Naive B cell (primary cell): ENCODE measurements around the gene C2CD3. TPM values are rescaled to one million over a fixed set of nuclear protein-coding genes. Genes with fewer than 3 reads are reported as not detected.
"Not testable (repeated sequence)": the region's sequence is repeated elsewhere in the genome, so short reads cannot be mapped to it uniquely, and the experiment has no call there.

Source experiments
- ATAC-seq, 2 donors: fragments of 150-1000 bp; cut with Tn5 transposase; 2 replicates each; pipeline ENCODE4 v1.10.0; 2021; ENCODE audit warnings: low read depth in 2 of 2, mild to moderate bottlenecking in 2 of 2, moderate library complexity in 2 of 2
- DNase-seq: peaks from one replicate; pipeline ENCODE4 v3.0.0; 2022
- H3K27ac Mint-ChIP-seq, 6 donors: one replicate each; pipeline ENCODE4 v1.8.0; 2020 to 2022; ENCODE audit warnings: mild to moderate bottlenecking in 6 of 6, mixed read lengths in 6 of 6, moderate library complexity in 5 of 6, inconsistent platforms in 2 of 6
- H3K27me3 Mint-ChIP-seq, 3 donors: one replicate each; pipeline ENCODE4 v1.8.0; 2021 to 2022; ENCODE audit warnings: mixed read lengths in 3 of 3, mild to moderate bottlenecking in 1 of 3
- H3K36me3 Mint-ChIP-seq, 2 donors: one replicate each; pipeline ENCODE4 v1.8.0; 2020 to 2022; ENCODE audit warnings: mixed read lengths in 2 of 2, inconsistent platforms in 1 of 2, mild to moderate bottlenecking in 1 of 2
- H3K4me1 Mint-ChIP-seq, 3 donors: one replicate each; pipeline ENCODE4 v1.8.0; 2020 to 2022; ENCODE audit warnings: mixed read lengths in 3 of 3, inconsistent platforms in 1 of 3, mild to moderate bottlenecking in 1 of 3, moderate library complexity in 1 of 3
- H3K4me3 Mint-ChIP-seq, 8 donors: one replicate each; pipeline ENCODE4 v1.8.0; 2020 to 2022; ENCODE audit warnings: mild to moderate bottlenecking in 8 of 8, mixed read lengths in 8 of 8, moderate library complexity in 8 of 8, inconsistent platforms in 2 of 8
- H3K9me3 Mint-ChIP-seq, 7 donors: one replicate each; pipeline ENCODE4 v1.8.0; 2020 to 2022; ENCODE audit warnings: mixed read lengths in 7 of 7, mild to moderate bottlenecking in 5 of 7, inconsistent platforms in 2 of 7, moderate library complexity in 1 of 7
- polyA plus RNA-seq, 6 donors: library from polyadenylated mRNA; unstranded; fragments of 300-500 nt; fragmentation: Illumina TruSeq; gene quantifications; one replicate each; pipeline ENCODE4 v1.2.3, GENCODE V29; 2021; ENCODE audit warnings: low read depth in 6 of 6

Gene C2CD3
- polyA plus RNA-seq, 6 donors from 2014 or later = 4.6 to 22.2 (median 9.9) TPM

DNA sequence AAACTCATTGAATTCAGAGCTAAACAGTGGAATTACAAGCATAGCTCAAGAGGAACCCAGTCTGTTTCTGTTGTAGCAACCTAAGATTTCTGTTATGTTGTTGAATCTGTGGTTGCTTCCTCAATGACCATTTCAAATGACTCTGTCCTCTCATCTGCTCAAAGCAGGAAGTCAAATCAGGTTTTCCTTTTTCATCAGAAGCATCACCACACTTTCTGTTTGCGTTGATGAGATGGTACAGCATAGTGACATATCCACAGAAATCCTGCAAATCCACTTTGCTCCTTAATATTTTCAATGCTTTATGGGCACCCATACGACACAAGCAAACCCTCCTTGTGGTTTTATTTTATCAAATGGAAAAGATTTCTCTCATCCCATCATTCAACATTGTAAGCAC is 175.6 kb downstream of the C2CD3 start:
- DNase-seq = peak; percentile 79
- Mint-ChIP-seq H3K4me1 (peaks cover 36 to 91% (median 70%) of the 10 kb centered on the region in 3 donors), H3K9me3 (peaks cover 0 to 4% (median 0%) of the 10 kb centered on the region in 7 donors), H3K4me3 (peak overlapping the region in 7 of 8 donors; percentile 42 to 80 (median 65)), H3K27ac (peak overlapping the region; percentile 97 to 100 (median 99)), H3K36me3 (no peaks in the 10 kb centered on the region), H3K27me3 (no peaks in the 10 kb centered on the region)
- ATAC-seq = peak; percentile 76

DNA sequence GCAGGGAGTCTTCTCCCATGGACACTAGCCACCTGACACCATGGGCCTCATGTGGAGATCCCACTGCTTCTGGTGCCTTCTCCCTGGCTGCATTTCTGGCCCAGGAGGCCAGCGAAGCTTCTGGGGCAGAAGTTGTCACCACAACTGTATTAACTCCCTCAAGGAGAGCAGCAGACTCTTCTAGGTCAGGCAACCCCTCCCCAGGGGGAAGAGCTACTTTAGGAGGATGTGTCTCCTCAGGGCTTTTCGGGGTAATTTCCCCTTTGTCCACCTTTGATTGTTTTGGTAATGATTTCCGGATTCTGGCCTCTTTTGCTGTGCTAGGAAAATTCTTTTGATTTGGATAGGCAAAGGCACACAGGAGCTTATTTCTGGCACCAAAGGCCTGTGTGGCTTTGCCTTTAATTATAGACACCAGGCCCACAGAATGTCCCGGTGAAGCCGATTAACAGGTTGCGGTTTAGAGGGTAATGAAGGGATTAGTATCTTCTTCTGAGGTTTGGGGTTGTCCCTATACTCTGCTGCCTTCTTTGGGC is 179.3 kb downstream of the C2CD3 start:
- DNase-seq (no peak), ATAC-seq (peak in 1 of 2 donors; percentile 18)
- no peaks in the 10 kb centered on the region for H3K36me3 Mint-ChIP-seq
- peak overlapping the region in 3 of 8 donors; percentile 16 to 23 (median 21) for H3K4me3 Mint-ChIP-seq
- peaks cover 24 to 63% (median 52%) of the 10 kb centered on the region in 3 donors for H3K4me1 Mint-ChIP-seq
- no peaks in the 10 kb centered on the region for H3K27me3 Mint-ChIP-seq
- H3K27ac Mint-ChIP-seq = peak overlapping the region; percentile 18 to 99 (median 90)
- no peaks in the 10 kb centered on the region for H3K9me3 Mint-ChIP-seq

DNA sequence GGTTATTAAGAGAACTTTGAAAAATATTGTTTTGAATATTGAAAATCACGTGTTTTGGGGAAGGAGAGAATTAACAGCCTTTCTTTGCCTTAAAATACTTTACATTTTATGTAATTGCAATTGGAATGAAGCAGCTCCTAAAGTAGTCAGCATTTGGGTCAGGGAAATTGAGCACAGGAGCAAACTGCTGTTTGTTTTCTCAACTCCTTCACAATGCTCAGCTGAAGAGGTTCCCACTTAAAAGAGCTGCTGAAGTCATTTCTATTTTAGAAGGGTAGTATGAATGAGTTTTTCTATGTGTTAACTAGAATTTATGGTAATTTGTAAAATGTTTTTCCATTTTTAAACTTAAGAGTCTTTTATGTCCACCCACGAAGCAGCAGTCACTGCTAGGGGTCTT is 180.1 kb downstream of the C2CD3 start:
- ATAC-seq = no peak
- Mint-ChIP-seq H3K4me1 (peaks cover 20 to 56% (median 43%) of the 10 kb centered on the region in 3 donors), H3K9me3 (no peaks in the 10 kb centered on the region), H3K4me3 (peak overlapping the region in 2 of 8 donors; percentile 16 to 44), H3K36me3 (no peaks in the 10 kb centered on the region), H3K27me3 (no peaks in the 10 kb centered on the region), H3K27ac (peak overlapping the region in 5 of 6 donors; percentile 36 to 99 (median 74))
- no peak for DNase-seq

DNA sequence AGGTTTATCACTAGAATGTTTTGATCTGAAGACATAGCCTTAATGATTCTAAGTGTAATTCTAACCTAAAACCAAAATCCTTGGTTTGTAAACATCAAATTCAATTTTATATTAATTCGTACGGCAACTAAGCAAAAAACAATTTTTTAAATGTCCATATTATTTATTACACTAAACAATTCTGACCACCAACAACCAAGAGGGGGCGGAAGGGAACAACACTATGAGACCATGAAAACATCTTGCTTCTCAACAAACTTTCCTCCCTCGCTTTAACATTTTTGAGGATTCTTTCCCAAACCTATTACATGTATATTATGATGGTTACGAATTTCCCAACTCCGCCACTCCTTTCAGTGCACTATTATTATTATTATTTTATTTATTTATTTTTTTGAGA is 181.6 kb downstream of the C2CD3 start:
- Mint-ChIP-seq H3K9me3 (no peaks in the 10 kb centered on the region), H3K27ac (peak overlapping the region in 2 of 6 donors; percentile 9 to 74), H3K4me3 (peak overlapping the region in 1 of 8 donors; percentile 21), H3K36me3 (no peaks in the 10 kb centered on the region), H3K27me3 (no peaks in the 10 kb centered on the region), H3K4me1 (peaks cover 18 to 47% (median 32%) of the 10 kb centered on the region in 3 donors)
- ATAC-seq = no peak
- DNase-seq = no peak

DNA sequence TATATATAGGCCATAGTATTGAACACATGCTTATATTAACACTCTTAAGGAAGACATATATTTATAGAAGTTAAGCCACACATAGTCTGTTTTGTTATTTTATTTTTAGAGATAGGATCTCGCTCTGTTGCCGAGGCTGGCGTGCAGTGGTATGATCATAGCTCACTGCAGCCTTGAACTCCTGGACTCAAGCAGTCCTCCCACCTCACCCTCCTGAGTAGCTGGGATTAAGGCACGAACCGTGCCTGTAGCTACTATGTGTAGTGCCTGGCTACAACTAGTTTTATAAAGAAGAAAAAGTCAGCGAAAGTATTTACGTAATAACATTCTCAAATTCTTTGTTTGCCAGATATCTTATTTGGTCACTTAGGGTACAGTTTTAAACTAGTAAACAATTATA is 182.6 kb downstream of the C2CD3 start:
- peak overlapping the region in 2 of 6 donors; percentile 33 to 66 for H3K27ac Mint-ChIP-seq

DNA sequence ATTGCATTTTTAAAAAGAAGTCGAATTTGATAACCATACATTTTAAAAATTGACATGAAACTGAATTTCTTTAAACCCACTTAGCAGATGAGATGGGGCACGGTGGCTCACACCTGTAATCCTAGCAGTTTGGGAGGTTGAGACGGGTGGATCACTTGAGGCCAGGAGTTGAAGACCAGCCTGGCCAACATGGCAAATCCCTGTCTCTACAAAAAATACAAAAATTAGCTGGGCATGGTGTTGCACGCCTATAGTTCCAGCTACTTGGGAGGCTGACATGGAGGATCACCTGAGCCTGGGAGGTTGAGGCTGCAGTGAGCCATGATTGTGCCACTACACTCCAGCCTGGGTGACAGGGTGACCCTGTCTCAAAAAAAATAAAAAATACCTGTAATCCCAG is 185.1 kb downstream of the C2CD3 start:
- not testable (repeated sequence) for DNase-seq, ATAC-seq, H3K27me3 Mint-ChIP-seq, H3K9me3 Mint-ChIP-seq, H3K4me3 Mint-ChIP-seq
- Mint-ChIP-seq H3K4me1 (peaks cover 29 to 36% (median 34%) of the 10 kb centered on the region in 3 donors), H3K27ac (peak overlapping the region in 1 of 6 donors; percentile 75), H3K36me3 (peaks cover 14 to 25% of the 10 kb centered on the region in 2 donors)

More for the DNA sequence above, 182.6 kb downstream of the C2CD3 start:
- ATAC-seq (no peak), DNase-seq (no peak)
- H3K9me3 Mint-ChIP-seq = no peaks in the 10 kb centered on the region
- H3K27me3 Mint-ChIP-seq = no peaks in the 10 kb centered on the region
- H3K4me3 Mint-ChIP-seq = no peak overlapping the region
- peaks cover 27 to 49% (median 36%) of the 10 kb centered on the region in 3 donors for H3K4me1 Mint-ChIP-seq
- H3K36me3 Mint-ChIP-seq = peaks cover 0 to under 1% of the 10 kb centered on the region in 2 donors

GRCh38 chr11:73983741-73984538 is 186.9 kb downstream of the C2CD3 start:
- Mint-ChIP-seq H3K4me3 (peak overlapping the region; percentile 91 to 100 (median 98)), H3K27me3 (no peaks in the 10 kb centered on the region), H3K4me1 (peaks cover 43 to 52% (median 45%) of the 10 kb centered on the region in 3 donors), H3K36me3 (peaks cover 23 to 33% of the 10 kb centered on the region in 2 donors), H3K9me3 (no peaks in the 10 kb centered on the region), H3K27ac (peak overlapping the region; percentile 99 to 100 (median 100))
- no peak for ATAC-seq
- no peak for DNase-seq

DNA sequence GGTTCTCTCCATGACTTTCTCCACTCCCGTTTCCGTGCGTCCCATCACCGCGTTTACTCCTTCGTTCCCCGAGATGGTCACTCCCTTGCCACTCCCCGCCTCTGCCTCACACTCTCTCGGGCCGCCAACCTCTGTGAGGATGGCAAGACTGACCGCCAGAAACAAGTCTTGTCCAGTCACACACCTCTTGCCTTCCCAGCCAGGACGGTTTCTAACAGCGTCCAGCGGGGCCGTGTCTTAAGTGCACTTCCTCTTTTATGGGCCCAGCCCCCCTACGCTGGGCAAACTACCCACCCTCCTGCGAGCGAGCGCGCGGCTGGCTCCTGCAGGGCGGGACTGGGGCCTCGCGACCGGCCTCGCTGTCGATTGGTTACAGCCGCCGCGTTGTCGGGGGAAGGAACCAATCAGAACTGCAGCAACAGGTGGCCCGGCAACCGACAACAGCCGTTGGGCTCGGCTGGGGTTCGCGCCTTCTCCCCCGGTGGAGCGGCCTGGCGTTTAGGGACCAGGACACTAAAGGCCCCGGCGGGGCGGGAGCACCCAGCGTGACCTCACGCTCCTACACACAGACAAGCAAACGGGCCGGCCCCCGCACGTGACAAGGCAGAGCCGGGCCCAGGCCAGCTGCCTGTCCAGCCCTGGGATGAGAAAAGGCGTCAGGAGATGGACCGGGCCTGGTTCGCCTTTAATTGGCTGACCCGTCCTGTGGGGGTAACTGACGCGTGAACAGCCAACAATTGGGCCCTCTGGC is 187.6 kb downstream of the C2CD3 start:
- Mint-ChIP-seq H3K36me3 (peaks cover 25 to 36% of the 10 kb centered on the region in 2 donors), H3K4me3 (peak overlapping the region; percentile 91 to 100 (median 98)), H3K27me3 (no peaks in the 10 kb centered on the region), H3K27ac (peak overlapping the region; percentile 99 to 100 (median 100)), H3K9me3 (no peaks in the 10 kb centered on the region), H3K4me1 (peaks cover 49 to 55% (median 51%) of the 10 kb centered on the region in 3 donors)
- ATAC-seq (peak; percentile 63 to 65), DNase-seq (peak; percentile 96)

DNA sequence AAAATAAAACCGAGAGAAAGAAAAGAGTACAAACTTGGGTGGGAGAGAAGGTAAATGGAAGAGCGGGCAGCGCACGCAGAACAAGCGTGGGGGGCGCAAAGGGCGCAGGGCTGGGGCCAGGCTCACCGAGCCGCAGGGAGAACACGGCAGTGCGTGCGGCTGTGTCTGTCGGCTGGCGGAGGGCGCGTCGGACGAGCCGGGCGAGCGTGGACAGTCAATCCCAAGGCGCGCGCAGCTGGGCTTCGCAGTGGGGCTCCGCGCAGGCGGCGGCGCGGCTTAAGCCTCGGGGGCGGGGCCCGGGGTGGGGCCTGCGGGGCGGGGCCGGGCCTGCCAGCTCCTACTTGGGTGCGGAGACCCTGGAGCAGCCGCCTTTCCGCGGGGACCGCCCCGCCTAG is 188.2 kb downstream of the C2CD3 start, which contains the start of gene UCP2:
TSS of gene UCP2 (minus strand) at position 249 of the 395 bp plus-strand sequence. CDS start 4,465 bp downstream, outside the sequence.
- peak within 1 kb of the TSS; percentile 91 to 100 (median 98) for H3K4me3 Mint-ChIP-seq
- H3K36me3 Mint-ChIP-seq = peaks cover 27 to 36% of the 10 kb centered on the region in 2 donors
- H3K9me3 Mint-ChIP-seq = no peaks in the 10 kb centered on the region
- DNase-seq (peak; percentile 82), ATAC-seq (peak; percentile 44 to 46)
- H3K4me1 Mint-ChIP-seq = peaks cover 49 to 57% (median 55%) of the 10 kb centered on the region in 3 donors
- no peaks in the 10 kb centered on the region for H3K27me3 Mint-ChIP-seq
- peak within 1 kb of the TSS; percentile 99 to 100 (median 100) for H3K27ac Mint-ChIP-seq

GRCh38 chr11:73981051-73981805 is 189.6 kb downstream of the C2CD3 start:
- Mint-ChIP-seq H3K27ac (peak overlapping the region; percentile 98 to 100 (median 100)), H3K4me1 (peaks cover 59 to 64% (median 61%) of the 10 kb centered on the region in 3 donors), H3K36me3 (peaks cover 34 to 49% of the 10 kb centered on the region in 2 donors), H3K27me3 (no peaks in the 10 kb centered on the region), H3K9me3 (no peaks in the 10 kb centered on the region), H3K4me3 (peak overlapping the region; percentile 91 to 100 (median 98))
- ATAC-seq = no peak
- DNase-seq = no peak

- Mint-ChIP-seq H3K36me3 (peaks cover 37 to 56% of the 10 kb centered on the region in 2 donors), H3K9me3 (peaks cover 0 to 2% (median 0%) of the 10 kb centered on the region in 7 donors), H3K27ac (peak overlapping the region; percentile 98 to 100 (median 100)), H3K4me3 (peak overlapping the region; percentile 91 to 100 (median 98)), H3K4me1 (peaks cover 67 to 74% (median 71%) of the 10 kb centered on the region in 3 donors), H3K27me3 (no peaks in the 10 kb centered on the region)
- peak; percentile 97 for DNase-seq
- ATAC-seq = peak; percentile 66 to 67
Measured at GRCh38 chr11:73980001-73980961, 190.5 kb downstream of the C2CD3 start.
